K562 (cell line): ENCODE results near the gene UNC119B. TPM values are rescaled to one million over a fixed set of nuclear protein-coding genes. Genes with fewer than 3 reads are reported as not detected.

Source experiments
- ATAC-seq: fragments of 200-7000 bp; cut with Tn5 transposase; 3 replicates; pipeline ENCODE4 v1.9.1; 2020; ENCODE audit warnings: moderate library complexity
- BruUV-seq: library from RNA; stranded (reverse); fragments of 400-500 nt; replicated peaks from 2 replicates; lab custom pipeline; 2021; lab: Mats Ljungman, UMichigan
- CTCF ChIA-PET: fragments of 300-600 bp; formaldehyde crosslinking; extraction: SDS; loops from one replicate; lab custom pipeline; 2021; ENCODE audit warnings: low intra/inter-chr PET ratio; lab: Yijun Ruan, JAX
- POLR2A ChIA-PET: fragments of 300-600, 350-650 bp; sonication (Branson Sonifier 250); formaldehyde crosslinking; extraction: SDS; loops from one replicate; lab custom pipeline; 2021; ENCODE audit warnings: antibody characterized with exemption, inconsistent platforms; lab: Yijun Ruan, JAX
- DNase-seq, 4 experiments: peaks; one replicate each; pipeline versions ENCODE4 v3.0.0 to v3.0.0-alpha.2; 2011 to 2018; ENCODE audit warnings: low spot score in 3 of 4, mixed read lengths in 3 of 4; ENCODE audit errors: extremely low read depth in 1 of 4
- FAIRE-seq: peaks from 2 replicates; lab custom pipeline; 2011; peaks lifted over from hg19 to GRCh38; lab: Jason Lieb, UNC
- H2AFZ ChIP-seq: 2 replicates; pipeline ENCODE4 v1.6.0; 2011; ENCODE audit warnings: low read depth, low read length, control low read depth, inconsistent platforms
- H3K27ac ChIP-seq: fragments of 200-600 bp; 3 replicates; pipeline ENCODE4 v1.8.0; 2011; ENCODE audit warnings: low read depth, mild to moderate bottlenecking, control low read depth, inconsistent platforms, low read length, moderate library complexity, mixed read lengths; ENCODE audit errors: extremely low read depth
- H3K27me3 ChIP-seq, 2 experiments: fragments of 300-600 bp in 1 of 2; 2 replicates in 1 of 2; 3 replicates in 1 of 2; pipeline versions ENCODE4 v1.6.0 to v1.8.0; 2011; ENCODE audit warnings: inconsistent platforms in 2 of 2, low read length in 2 of 2, mild to moderate bottlenecking in 1 of 2, mixed read lengths in 1 of 2, moderate library complexity in 1 of 2; ENCODE audit not compliant: control insufficient read depth in 2 of 2, insufficient read depth in 2 of 2
- H3K36me3 ChIP-seq: fragments of 300-600 bp; 3 replicates; pipeline ENCODE4 v1.8.0; 2011; ENCODE audit warnings: mild to moderate bottlenecking, low read length, inconsistent platforms; ENCODE audit not compliant: control insufficient read depth, insufficient read depth
- H3K4me1 ChIP-seq, 2 experiments: fragments of 200-600 bp in 1 of 2; replicated peaks in 1 of 2; 2 replicates in 1 of 2; 3 replicates in 1 of 2; pipeline versions ENCODE4 v1.5.1 to v1.8.0; 2011; ENCODE audit warnings: inconsistent platforms in 2 of 2, low read length in 2 of 2, mild to moderate bottlenecking in 1 of 2, mixed read lengths in 1 of 2, moderate library complexity in 1 of 2; ENCODE audit not compliant: control insufficient read depth in 2 of 2, insufficient read depth in 2 of 2
- H3K4me2 ChIP-seq: 2 replicates; pipeline ENCODE4 v1.6.1; 2011; ENCODE audit warnings: low read length, control low read depth, inconsistent platforms, mixed read lengths; ENCODE audit not compliant: insufficient read depth
- H3K4me3 ChIP-seq: fragments of 200-600 bp; sonication (generic), shearing (Covaris generic); 2 replicates; pipeline ENCODE4 v1.5.1; 2016; ENCODE audit warnings: control low read depth, inconsistent platforms
- H3K79me2 ChIP-seq: fragments of 200-600 bp; 3 replicates; pipeline ENCODE4 v1.8.0; 2011; ENCODE audit warnings: low read length, inconsistent platforms; ENCODE audit not compliant: control insufficient read depth, insufficient read depth
- H3K9ac ChIP-seq, 2 experiments: 2 replicates each; pipeline versions ENCODE4 v1.6.0 to v1.6.1; 2011; ENCODE audit warnings: low read depth in 2 of 2, low read length in 2 of 2, control low read depth in 1 of 2, inconsistent platforms in 1 of 2, mild to moderate bottlenecking in 1 of 2, mixed read lengths in 1 of 2; ENCODE audit not compliant: insufficient read depth in 1 of 2
- H3K9me1 ChIP-seq: one replicate; pipeline ENCODE4 v1.6.0; 2011; ENCODE audit warnings: inconsistent platforms, mild to moderate bottlenecking, low read length, moderate library complexity; ENCODE audit not compliant: control insufficient read depth, insufficient read depth
- H3K9me3 ChIP-seq: replicated peaks from 2 replicates; pipeline ENCODE4 v1.5.1; 2011; ENCODE audit warnings: low read depth, low read length, inconsistent platforms; ENCODE audit not compliant: control insufficient read depth, insufficient read depth
- H4K20me1 ChIP-seq: replicated peaks from 2 replicates; pipeline ENCODE4 v1.6.1; 2011; ENCODE audit warnings: low read length, inconsistent platforms, mixed read lengths; ENCODE audit not compliant: control insufficient read depth, insufficient read depth
- E2F8 ChIP-seq: fragments of 450-650 bp; IDR thresholded peaks from 2 replicates; pipeline ENCODE4 v1.7.1; 2018; ENCODE audit warnings: mild to moderate bottlenecking, low read depth; ENCODE audit not compliant: partially characterized antibody
- MLLT1 ChIP-seq, 2 experiments: fragments of 450-650 bp; IDR thresholded peaks; 2 replicates each; pipeline ENCODE4 v1.6.1; 2016
- ZNF121 ChIP-seq: sonication (generic); formaldehyde crosslinking; conservative IDR thresholded peaks from 2 replicates; pipeline ENCODE4 v1.8.0; 2022; ENCODE audit warnings: missing genetic modification reagents
- ZNF592 ChIP-seq: fragments of 450-650 bp; IDR thresholded peaks from 2 replicates; pipeline ENCODE4 v1.6.1; 2017; ENCODE audit warnings: antibody characterized with exemption, mild to moderate bottlenecking
- WGBS: fragments of 100-300 bp; shearing (Covaris generic); methylation state at CpG from one replicate; pipeline ENCODE4 v1.1.6; 2016; ENCODE audit warnings: low coverage, mixed read lengths; ENCODE audit not compliant: insufficient coverage; ENCODE audit errors: missing lambda C conversion rate; 5-methylcytosine and 5-hydroxymethylcytosine counted together
- in situ Hi-C: fragments of 300-500 bp; cut with MboI; formaldehyde crosslinking; loops from 4 replicates; pipeline ENCODE4 v1.15.0; 2018; ENCODE audit warnings: inconsistent platforms, mixed read lengths
- intact Hi-C: fragments of 100-400 bp; cut with micrococcal nuclease; formaldehyde crosslinking; loops from 2 replicates; pipeline ENCODE4 v1.14.2; 2022
- polyA plus RNA-seq, 8 experiments: library from polyadenylated mRNA; depleted of rRNA in 4 of 8; stranded (reverse) in 5 of 8; unstranded in 3 of 8; fragments of >200 nt; fragmentation: Nextera tagmentation in 2 of 8; fragmentation: Illumina TruSeq in 1 of 8; extraction: Ambion mirVana in 2 of 8; extraction: Trizol in 1 of 8; gene quantifications; 2 replicates each; pipeline versions ENCODE4 v1.2.1 to v1.2.3, GENCODE V29; 2011 to 2014; ENCODE audit warnings: inconsistent platforms in 1 of 8, missing spikeins in 1 of 8
- total RNA-seq, 7 experiments: library from RNA; depleted of rRNA in 6 of 7; stranded (reverse); fragments of >200 nt in 6 of 7; fragmentation: Illumina TruSeq in 2 of 7; extraction: Trizol in 2 of 7; gene quantifications; 2 replicates each; pipeline versions ENCODE4 v1.2.1 to v1.2.3, GENCODE V29; 2011 to 2021; ENCODE audit warnings: low replicate concordance in 1 of 7

Gene UNC119B
- total and polyA plus RNA-seq, 9 of the 15 experiments (the other 6 are each of a cell fraction or from before 2014, with no cell fraction given), result 4.0 to 34.5 (median 15.1) TPM

- Histone ChIP-seq H3K9me1 (no peaks in the 10 kb centered on the region), H2AFZ (no peak overlapping the region), H3K79me2 (no peaks in the 10 kb centered on the region), H4K20me1 (0 out of 2 replicates have a peak, but pooled peaks cover 5% of the 10 kb centered on the region), H3K27ac (no peak overlapping the region), H3K4me1 (peaks cover 0 to 6% of the 10 kb centered on the region in 2 experiments; a peak in 2 of 5 replicates), H3K27me3 (no peaks in the 10 kb centered on the region), H3K9me3 (no peaks in the 10 kb centered on the region), H3K36me3 (peaks cover 24% of the 10 kb centered on the region; the same call in 2 of the 3 replicates)
- 37% methylated on average over 3 of the region's 3 CpGs for WGBS
- no TSS peak for BruUV-seq
- ChIA-PET POLR2A (interaction anchor here (0.6 to 0.9 kb wide), 2 partner anchors 21 to 247 kb away, joined by 3 read pairs; no protein-coding TSS in a partner anchor), CTCF (no interaction called here)
- FAIRE-seq (no peak), ATAC-seq (no peak)
- in situ Hi-C loops (no loop called here), intact Hi-C loops (no loop called here)
- TF ChIP-seq MLLT1 (IDR thresholded peaks at IDR 0.05), result no peak
- TF ChIP-seq ZNF121, result peak; percentile 60; the same call in 1 of the 2 replicates
- TF ChIP-seq, all 486 proteins: peak for 1
- DNase-seq, result no peak
- Histone ChIP-seq H3K4me3 (no peak overlapping the region), H3K9ac (no peak overlapping the region), H3K4me2 (no peak overlapping the region)
Measured at GRCh38 chr12:120733574-120733973, 23.3 kb downstream of the UNC119B start.

GRCh38 chr12:120734210-120734609 is 24.0 kb downstream of the UNC119B start:
- POLR2A ChIA-PET, result interaction anchor here (0.6 to 0.9 kb wide), 2 partner anchors 14 to 28 kb away, joined by 3 to 4 read pairs; no protein-coding TSS in a partner anchor
- BruUV-seq, result no TSS peak
- CTCF ChIA-PET, result no interaction called here
- TF ChIP-seq E2F8, result no peak
- TF ChIP-seq ZNF592, result no peak

More at GRCh38 chr12:120734210-120734609, 24.0 kb downstream of the UNC119B start:
- no peaks in the 10 kb centered on the region for H3K9me3 ChIP-seq
- peaks cover 0 to 6% of the 10 kb centered on the region in 2 experiments; a peak in 2 of 5 replicates for H3K4me1 ChIP-seq
- intact Hi-C loops, result no loop called here
- no peak overlapping the region for H2AFZ ChIP-seq
- 0 out of 2 replicates have a peak, but pooled peaks cover 5% of the 10 kb centered on the region for H4K20me1 ChIP-seq
- no peak for FAIRE-seq
- no peaks in the 10 kb centered on the region for H3K27me3 ChIP-seq
- no peak overlapping the region for H3K27ac ChIP-seq
- ATAC-seq, result no peak
- H3K79me2 ChIP-seq, result no peaks in the 10 kb centered on the region
- no peaks in the 10 kb centered on the region for H3K9me1 ChIP-seq
- no peak overlapping the region for H3K4me3 ChIP-seq
- no peak overlapping the region for H3K9ac ChIP-seq
- in situ Hi-C loops, result no loop called here
- H3K36me3 ChIP-seq, result peaks cover 22% of the 10 kb centered on the region; the same call in 2 of the 3 replicates
- H3K4me2 ChIP-seq, result no peak overlapping the region
- DNase-seq, result no peak
- WGBS, result 79% methylated on average over 10 of the region's 10 CpGs
